ENCODE measurements around the gene RBM20.
"Not testable (repeated sequence)": the region's sequence is repeated elsewhere in the genome, so short reads cannot be mapped to it uniquely, and the experiment has no call there.

Gene RBM20

GRCh38 chr10:110687400-110687799 lies 43.3 kb downstream of the RBM20 start:
- H3K4me3 Mint-ChIP-seq: no peak overlapping the region
- peaks cover 46% of the 10 kb centered on the region for H3K27me3 Mint-ChIP-seq (ENCODE audit: low read depth)
- H3K27ac Mint-ChIP-seq: no peak overlapping the region
- H3K9me3 Mint-ChIP-seq: peaks cover 5% of the 10 kb centered on the region
- no peaks in the 10 kb centered on the region for H3K36me3 Mint-ChIP-seq (ENCODE audit: low read depth)
- H3K4me1 Mint-ChIP-seq (ENCODE audit: low read depth): no peaks in the 10 kb centered on the region

- Mint-ChIP-seq H3K27ac (no peak overlapping the region), H3K4me3 (no peak overlapping the region), H3K27me3 (ENCODE audit: low read depth) (peaks cover 38% of the 10 kb centered on the region), H3K9me3 (peaks cover 5% of the 10 kb centered on the region), H3K4me1 (ENCODE audit: low read depth) (no peaks in the 10 kb centered on the region), H3K36me3 (ENCODE audit: low read depth) (no peaks in the 10 kb centered on the region)
These were observed 47.0 kb downstream of the RBM20 start for GRCh38 chr10:110691139-110691538.

DNA sequence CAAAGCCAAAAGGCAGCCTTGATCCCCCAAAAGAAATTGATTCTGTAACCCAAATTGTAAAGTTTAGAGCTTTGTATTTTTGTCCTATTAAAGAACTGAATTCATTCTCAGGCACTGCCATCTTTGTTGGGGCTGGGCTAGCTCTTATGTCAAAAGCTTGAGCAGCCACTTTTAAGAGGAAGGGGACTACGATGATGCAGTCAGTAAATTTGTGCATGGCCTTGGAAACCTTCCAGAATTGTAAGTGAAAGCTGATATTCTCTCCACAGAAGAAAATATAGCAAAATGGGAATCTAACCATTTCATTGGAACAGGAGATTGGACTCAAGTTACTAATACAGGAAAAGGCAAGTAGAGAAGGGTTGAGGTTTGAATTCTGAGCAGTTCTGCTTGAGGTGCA lies 50.1 kb downstream of the RBM20 start:
- Mint-ChIP-seq H3K4me3 (no peak overlapping the region), H3K36me3 (ENCODE audit: low read depth) (no peaks in the 10 kb centered on the region), H3K4me1 (ENCODE audit: low read depth) (no peaks in the 10 kb centered on the region), H3K9me3 (peaks cover 5% of the 10 kb centered on the region), H3K27ac (no peak overlapping the region), H3K27me3 (ENCODE audit: low read depth) (peaks cover 34% of the 10 kb centered on the region)

GRCh38 chr10:110694820-110695538 lies 50.8 kb downstream of the RBM20 start:
- peaks cover 34% of the 10 kb centered on the region for H3K27me3 Mint-ChIP-seq (ENCODE audit: low read depth)
- H3K36me3 Mint-ChIP-seq (ENCODE audit: low read depth): no peaks in the 10 kb centered on the region
- no peaks in the 10 kb centered on the region for H3K4me1 Mint-ChIP-seq (ENCODE audit: low read depth)
- peaks cover 5% of the 10 kb centered on the region for H3K9me3 Mint-ChIP-seq
- no peak overlapping the region for H3K4me3 Mint-ChIP-seq
- H3K27ac Mint-ChIP-seq: no peak overlapping the region

GRCh38 chr10:110695539-110695886 lies 51.4 kb downstream of the RBM20 start:
- Mint-ChIP-seq H3K4me1 (ENCODE audit: low read depth) (no peaks in the 10 kb centered on the region), H3K27me3 (ENCODE audit: low read depth) (peaks cover 31% of the 10 kb centered on the region), H3K36me3 (ENCODE audit: low read depth) (no peaks in the 10 kb centered on the region), H3K9me3 (peaks cover 5% of the 10 kb centered on the region), H3K4me3 (no peak overlapping the region), H3K27ac (no peak overlapping the region)

GRCh38 chr10:110696436-110696835 lies 52.3 kb downstream of the RBM20 start:
- H3K27ac Mint-ChIP-seq: no peak overlapping the region
- no peaks in the 10 kb centered on the region for H3K36me3 Mint-ChIP-seq (ENCODE audit: low read depth)
- peaks cover 5% of the 10 kb centered on the region for H3K9me3 Mint-ChIP-seq
- no peaks in the 10 kb centered on the region for H3K4me1 Mint-ChIP-seq (ENCODE audit: low read depth)
- no peak overlapping the region for H3K4me3 Mint-ChIP-seq
- H3K27me3 Mint-ChIP-seq (ENCODE audit: low read depth): peaks cover 26% of the 10 kb centered on the region

GRCh38 chr10:110698340-110698739 lies 54.2 kb downstream of the RBM20 start:
- no peaks in the 10 kb centered on the region for H3K4me1 Mint-ChIP-seq (ENCODE audit: low read depth)
- no peaks in the 10 kb centered on the region for H3K36me3 Mint-ChIP-seq (ENCODE audit: low read depth)
- no peak overlapping the region for H3K4me3 Mint-ChIP-seq
- H3K27me3 Mint-ChIP-seq (ENCODE audit: low read depth): peaks cover 7% of the 10 kb centered on the region
- H3K27ac Mint-ChIP-seq: no peak overlapping the region
- H3K9me3 Mint-ChIP-seq: no peaks in the 10 kb centered on the region

- H3K4me3 Mint-ChIP-seq: no peak overlapping the region
- no peaks in the 10 kb centered on the region for H3K4me1 Mint-ChIP-seq (ENCODE audit: low read depth)
- H3K36me3 Mint-ChIP-seq (ENCODE audit: low read depth): no peaks in the 10 kb centered on the region
- peaks cover 6% of the 10 kb centered on the region for H3K27me3 Mint-ChIP-seq (ENCODE audit: low read depth)
- no peak overlapping the region for H3K27ac Mint-ChIP-seq
- no peaks in the 10 kb centered on the region for H3K9me3 Mint-ChIP-seq
These were observed 54.7 kb downstream of the RBM20 start for GRCh38 chr10:110698782-110699201.

DNA sequence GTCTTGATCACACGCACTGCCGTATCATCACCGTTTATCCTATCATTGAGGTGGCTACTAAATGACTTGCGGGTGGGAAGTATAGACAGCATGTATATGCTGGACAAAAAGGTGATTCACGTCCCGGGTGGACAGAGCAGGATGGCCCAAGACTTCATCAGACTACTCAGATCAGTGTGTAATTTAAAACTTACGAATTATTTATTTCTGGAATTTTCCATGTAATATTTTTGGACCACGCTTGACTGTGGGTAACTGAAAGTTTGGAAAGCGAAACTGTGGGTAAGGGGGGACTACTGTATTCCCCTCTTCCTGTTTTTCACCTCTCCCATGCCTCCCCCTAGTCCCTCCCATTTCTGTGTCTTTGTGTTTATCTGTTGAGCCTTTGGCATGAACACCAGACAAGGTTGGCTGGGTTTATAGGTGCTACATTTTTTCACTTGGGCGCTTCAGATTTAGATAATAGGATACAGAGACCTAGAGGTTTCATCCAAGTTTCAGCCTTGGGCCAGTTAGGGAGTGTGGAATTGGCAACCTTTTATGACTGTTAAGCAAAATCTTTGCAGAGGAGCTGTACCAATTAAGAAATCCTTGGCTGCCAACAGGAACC lies 55.8 kb downstream of the RBM20 start:
- H3K9me3 Mint-ChIP-seq: no peaks in the 10 kb centered on the region
- H3K4me3 Mint-ChIP-seq: no peak overlapping the region
- no peak overlapping the region for H3K27ac Mint-ChIP-seq
- H3K36me3 Mint-ChIP-seq (ENCODE audit: low read depth): no peaks in the 10 kb centered on the region
- no peaks in the 10 kb centered on the region for H3K4me1 Mint-ChIP-seq (ENCODE audit: low read depth)
- H3K27me3 Mint-ChIP-seq (ENCODE audit: low read depth): peaks cover 3% of the 10 kb centered on the region

GRCh38 chr10:110700947-110701616 lies 56.9 kb downstream of the RBM20 start:
- no peak overlapping the region for H3K4me3 Mint-ChIP-seq
- H3K9me3 Mint-ChIP-seq: no peaks in the 10 kb centered on the region
- no peak overlapping the region for H3K27ac Mint-ChIP-seq
- H3K27me3 Mint-ChIP-seq (ENCODE audit: low read depth): peaks cover 3% of the 10 kb centered on the region
- no peaks in the 10 kb centered on the region for H3K36me3 Mint-ChIP-seq (ENCODE audit: low read depth)
- no peaks in the 10 kb centered on the region for H3K4me1 Mint-ChIP-seq (ENCODE audit: low read depth)

GRCh38 chr10:110701617-110701971 lies 57.5 kb downstream of the RBM20 start:
- Mint-ChIP-seq H3K9me3 (no peaks in the 10 kb centered on the region), H3K27me3 (ENCODE audit: low read depth) (peaks cover 3% of the 10 kb centered on the region), H3K4me3 (no peak overlapping the region), H3K36me3 (ENCODE audit: low read depth) (no peaks in the 10 kb centered on the region), H3K4me1 (ENCODE audit: low read depth) (no peaks in the 10 kb centered on the region), H3K27ac (no peak overlapping the region)

DNA sequence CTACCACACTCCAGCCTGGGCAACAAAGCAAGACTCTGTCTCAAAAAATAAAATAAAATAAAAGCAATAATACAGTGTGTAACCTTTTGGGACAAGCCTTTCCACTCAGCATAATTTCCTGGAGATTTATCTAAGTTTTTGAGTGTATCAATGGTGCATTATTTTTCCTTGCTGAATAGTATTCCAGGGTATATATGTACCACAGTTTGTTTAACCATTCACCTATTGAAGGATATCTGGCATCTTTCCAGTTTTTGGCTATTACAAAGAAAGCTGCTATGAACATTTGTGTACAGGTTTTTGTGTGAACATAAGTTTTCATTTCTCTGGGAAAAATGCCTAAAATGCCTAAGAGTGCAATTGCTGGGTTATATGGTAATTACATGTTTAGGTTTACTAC lies 59.9 kb downstream of the RBM20 start:
- no peak overlapping the region for H3K4me3 Mint-ChIP-seq
- H3K36me3 Mint-ChIP-seq (ENCODE audit: low read depth): no peaks in the 10 kb centered on the region
- H3K27me3 Mint-ChIP-seq (ENCODE audit: low read depth): peaks cover 14% of the 10 kb centered on the region
- no peaks in the 10 kb centered on the region for H3K4me1 Mint-ChIP-seq (ENCODE audit: low read depth)
- no peaks in the 10 kb centered on the region for H3K9me3 Mint-ChIP-seq
- H3K27ac Mint-ChIP-seq: no peak overlapping the region

GRCh38 chr10:110704906-110705476 lies 60.9 kb downstream of the RBM20 start:
- H3K9me3 Mint-ChIP-seq: no peaks in the 10 kb centered on the region
- peaks cover 15% of the 10 kb centered on the region for H3K27me3 Mint-ChIP-seq (ENCODE audit: low read depth)

GRCh38 chr10:110705596-110705995 lies 61.5 kb downstream of the RBM20 start:
- H3K27ac Mint-ChIP-seq; H3K36me3 Mint-ChIP-seq (ENCODE audit: low read depth); H3K4me1 Mint-ChIP-seq (ENCODE audit: low read depth); H3K9me3 Mint-ChIP-seq; H3K4me3 Mint-ChIP-seq: not testable (repeated sequence)
- H3K27me3 Mint-ChIP-seq (ENCODE audit: low read depth): peaks cover 15% of the 10 kb centered on the region

More at GRCh38 chr10:110704906-110705476, 60.9 kb downstream of the RBM20 start:
- no peak overlapping the region for H3K27ac Mint-ChIP-seq
- H3K36me3 Mint-ChIP-seq (ENCODE audit: low read depth): no peaks in the 10 kb centered on the region
- no peak overlapping the region for H3K4me3 Mint-ChIP-seq
- H3K4me1 Mint-ChIP-seq (ENCODE audit: low read depth): no peaks in the 10 kb centered on the region

GRCh38 chr10:110706690-110707098 lies 62.6 kb downstream of the RBM20 start:
- H3K4me3 Mint-ChIP-seq: no peak overlapping the region
- no peak overlapping the region for H3K27ac Mint-ChIP-seq
- no peaks in the 10 kb centered on the region for H3K4me1 Mint-ChIP-seq (ENCODE audit: low read depth)
- no peaks in the 10 kb centered on the region for H3K36me3 Mint-ChIP-seq (ENCODE audit: low read depth)
- H3K27me3 Mint-ChIP-seq (ENCODE audit: low read depth): peaks cover 15% of the 10 kb centered on the region
- no peaks in the 10 kb centered on the region for H3K9me3 Mint-ChIP-seq

Data from T-helper 1 cell treated with Interleukin-12 subunit alpha and Interleukin-12 subunit beta and Interleukin-4 antibody, amounts not matched to agents 30 μg/mL and 1 μg/mL, for 36 hours (primary cell).